KOPT-K1 (cell line): ENCODE data around the gene ANKRD40.

Experiments
- H3K27ac ChIP-seq: fragments of 200-600 bp; sonication (generic); 2 replicates; pipeline ENCODE4 v1.5.1; 2016; ENCODE audit warnings: antibody characterized with exemption, mild to moderate bottlenecking, low read depth, low read length; ENCODE audit not compliant: poor library complexity, severe bottlenecking
- H3K36me3 ChIP-seq: fragments of 200-600 bp; sonication (generic); 2 replicates; pipeline ENCODE4 v1.5.1; 2017; ENCODE audit warnings: antibody characterized with exemption, mild to moderate bottlenecking, low read length, moderate library complexity; ENCODE audit not compliant: insufficient read depth
- H3K9me3 ChIP-seq: fragments of 200-600 bp; sonication (generic); 2 replicates; pipeline ENCODE4 v1.5.1; 2017; ENCODE audit warnings: antibody characterized with exemption, low read length, mild to moderate bottlenecking; ENCODE audit not compliant: insufficient read depth, poor library complexity, severe bottlenecking

ANKRD40 gene

GRCh38 chr17:50672831-50673551 is 34.7 kb downstream of the ANKRD40 start:
- no peak overlapping the region for H3K27ac ChIP-seq
- H3K9me3 ChIP-seq, result no peaks in the 10 kb centered on the region
- no peaks in the 10 kb centered on the region for H3K36me3 ChIP-seq

- Histone ChIP-seq H3K27ac (no peak overlapping the region), H3K9me3 (no peaks in the 10 kb centered on the region), H3K36me3 (no peaks in the 10 kb centered on the region)
These were observed 35.6 kb downstream of the ANKRD40 start for GRCh38 chr17:50672071-50672470.

DNA sequence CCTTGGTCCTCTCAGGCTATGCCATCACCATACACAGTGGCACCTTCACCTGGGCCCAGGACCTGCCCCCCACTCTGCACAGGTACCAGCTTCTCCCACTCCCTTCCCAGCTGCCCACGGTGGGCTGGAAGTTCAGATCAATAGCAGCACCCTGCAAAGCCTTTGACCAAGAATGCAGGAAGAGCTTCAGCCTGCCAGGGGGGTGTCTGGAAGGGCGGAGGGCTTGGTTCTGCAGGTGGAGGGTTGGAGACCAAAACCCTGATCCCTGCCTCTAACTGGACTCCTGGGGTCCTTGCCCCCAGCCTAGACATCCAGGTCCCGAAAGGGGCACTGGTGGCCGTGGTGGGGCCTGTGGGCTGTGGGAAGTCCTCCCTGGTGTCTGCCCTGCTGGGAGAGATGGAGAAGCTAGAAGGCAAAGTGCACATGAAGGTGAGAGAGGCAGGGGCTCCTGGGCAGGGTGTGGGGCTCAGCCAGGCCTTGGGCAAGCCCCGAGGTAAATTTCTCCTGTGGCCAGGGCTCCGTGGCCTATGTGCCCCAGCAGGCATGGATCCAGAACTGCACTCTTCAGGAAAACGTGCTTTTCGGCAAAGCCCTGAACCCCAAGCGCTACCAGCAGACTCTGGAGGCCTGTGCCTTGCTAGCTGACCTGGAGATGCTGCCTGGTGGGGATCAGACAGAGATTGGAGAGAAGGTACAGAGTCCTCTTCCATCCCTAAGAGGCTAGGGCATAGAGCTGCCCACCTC is 38.7 kb downstream of the ANKRD40 start:
- Histone ChIP-seq H3K27ac (no peak overlapping the region), H3K9me3 (no peaks in the 10 kb centered on the region), H3K36me3 (no peaks in the 10 kb centered on the region)

DNA sequence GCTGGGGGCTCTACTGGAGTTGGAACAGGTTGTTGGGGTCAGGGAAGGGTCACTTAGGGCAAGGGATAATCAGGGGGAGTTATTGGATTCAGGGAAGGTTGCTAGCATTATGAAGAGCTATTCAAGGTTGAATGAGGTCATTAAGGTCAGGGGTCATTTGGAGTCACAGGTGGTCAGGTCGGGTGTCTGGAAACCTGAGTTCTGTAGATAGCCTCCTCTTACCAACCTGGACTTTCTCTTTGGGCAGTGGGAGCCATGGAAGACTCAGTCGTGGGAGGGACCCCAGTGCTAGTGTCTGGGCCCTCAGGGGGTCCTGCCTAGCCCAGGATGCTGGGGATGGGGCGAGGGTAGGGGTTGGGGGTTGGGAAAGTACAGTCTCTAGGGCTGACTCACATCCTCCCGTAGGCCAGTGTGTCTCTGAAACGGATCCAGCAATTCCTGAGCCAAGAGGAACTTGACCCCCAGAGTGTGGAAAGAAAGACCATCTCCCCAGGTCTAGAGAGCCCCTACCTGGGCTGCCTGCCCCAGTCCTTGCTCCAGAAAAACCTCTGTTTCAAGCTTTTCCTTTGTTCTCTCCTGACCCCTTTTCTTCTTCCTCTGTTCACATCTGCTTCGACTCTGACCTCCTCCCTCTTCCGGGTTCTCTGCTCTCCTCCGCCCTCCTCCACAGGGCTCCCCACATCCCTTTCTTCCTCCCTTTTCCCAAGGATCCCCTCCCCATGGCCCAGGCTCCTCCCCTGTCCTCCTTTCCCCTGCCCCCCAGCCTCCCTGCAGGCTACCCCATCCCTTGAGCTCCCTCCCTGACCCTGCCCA is 39.5 kb downstream of the ANKRD40 start:
- H3K27ac ChIP-seq, result no peak overlapping the region
- H3K36me3 ChIP-seq, result no peaks in the 10 kb centered on the region
- H3K9me3 ChIP-seq, result no peaks in the 10 kb centered on the region

DNA sequence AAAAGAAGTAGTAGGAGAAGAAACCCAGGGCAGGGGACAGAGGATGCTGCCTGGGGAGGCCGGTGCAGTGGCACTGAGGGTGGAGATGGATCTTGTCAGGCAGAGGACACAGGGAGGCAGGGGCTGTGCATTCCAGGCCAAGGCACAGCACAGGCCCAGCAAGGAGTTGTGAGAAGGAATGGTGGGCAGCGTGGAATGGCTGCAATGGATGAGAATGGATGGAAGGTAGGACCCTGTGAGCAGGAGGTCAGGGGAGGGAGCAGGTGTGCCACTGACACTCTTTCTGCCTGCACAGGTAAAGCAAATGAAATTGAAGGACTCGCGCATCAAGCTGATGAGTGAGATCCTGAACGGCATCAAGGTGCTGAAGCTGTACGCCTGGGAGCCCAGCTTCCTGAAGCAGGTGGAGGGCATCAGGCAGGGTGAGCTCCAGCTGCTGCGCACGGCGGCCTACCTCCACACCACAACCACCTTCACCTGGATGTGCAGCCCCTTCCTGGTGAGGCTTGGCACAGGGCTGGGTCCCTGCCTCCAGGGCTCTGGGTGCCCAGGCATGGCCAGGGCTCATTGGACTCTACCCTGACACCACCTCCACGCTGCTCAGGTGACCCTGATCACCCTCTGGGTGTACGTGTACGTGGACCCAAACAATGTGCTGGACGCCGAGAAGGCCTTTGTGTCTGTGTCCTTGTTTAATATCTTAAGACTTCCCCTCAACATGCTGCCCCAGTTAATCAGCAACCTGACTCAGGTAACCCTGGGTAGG is 40.3 kb downstream of the ANKRD40 start:
- Histone ChIP-seq H3K9me3 (no peaks in the 10 kb centered on the region), H3K27ac (no peak overlapping the region), H3K36me3 (no peaks in the 10 kb centered on the region)

DNA sequence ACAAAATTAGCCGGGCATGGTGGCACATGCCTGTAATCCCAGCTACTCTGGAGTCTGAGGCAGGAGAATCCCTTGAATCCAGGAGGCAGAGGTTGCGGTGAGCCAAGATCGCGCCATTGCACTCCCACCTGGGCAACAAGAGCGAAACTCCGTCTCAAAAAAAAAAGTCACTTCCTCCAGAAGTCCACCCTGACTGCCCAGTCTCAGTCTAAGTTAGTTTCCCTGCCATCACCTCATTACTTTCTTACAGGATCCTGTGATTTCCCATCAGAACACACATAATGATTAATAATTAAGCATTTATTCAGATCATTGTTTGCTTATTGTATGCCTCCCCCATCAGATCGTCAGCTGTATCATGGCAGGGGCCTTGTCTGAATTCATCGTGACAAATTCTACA is 41.4 kb downstream of the ANKRD40 start:
- Histone ChIP-seq H3K27ac (no peak overlapping the region), H3K36me3 (no peaks in the 10 kb centered on the region), H3K9me3 (no peaks in the 10 kb centered on the region)

- H3K27ac ChIP-seq, result no peak overlapping the region
- no peaks in the 10 kb centered on the region for H3K9me3 ChIP-seq
- H3K36me3 ChIP-seq, result no peaks in the 10 kb centered on the region
These were observed 41.9 kb downstream of the ANKRD40 start for GRCh38 chr17:50665838-50666237.

DNA sequence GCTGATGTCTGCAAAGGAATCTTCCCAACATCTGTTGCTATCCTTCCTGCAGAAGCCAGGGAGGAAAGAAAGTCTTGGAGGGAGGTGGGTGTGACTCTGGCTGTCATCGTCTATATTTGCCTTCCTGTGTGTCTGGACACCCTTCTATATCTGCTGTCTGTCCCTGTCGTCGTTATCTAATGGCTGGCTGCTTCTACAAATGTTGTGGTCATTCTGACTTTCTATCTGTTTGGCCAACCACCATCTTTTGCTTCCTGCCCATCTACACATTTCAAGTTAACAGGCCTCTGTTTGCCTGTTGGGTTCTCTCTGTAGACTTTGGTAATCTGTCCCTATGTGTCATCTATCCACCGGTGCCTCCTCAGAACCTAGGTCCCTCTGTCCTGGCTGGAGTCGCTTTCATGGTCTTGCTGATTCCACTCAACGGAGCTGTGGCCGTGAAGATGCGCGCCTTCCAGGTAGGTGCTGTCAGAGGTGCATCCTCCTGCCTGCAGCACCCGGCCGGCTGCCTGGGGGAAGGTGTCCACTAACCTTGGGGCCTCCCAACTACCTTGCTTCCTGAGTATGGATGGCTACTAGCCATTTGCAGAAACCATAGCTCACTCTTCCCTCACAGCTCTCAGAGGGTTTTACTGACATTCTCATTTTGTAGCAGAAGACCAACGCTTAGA is 42.8 kb downstream of the ANKRD40 start:
- H3K27ac ChIP-seq, result no peak overlapping the region
- H3K9me3 ChIP-seq, result no peaks in the 10 kb centered on the region
- no peaks in the 10 kb centered on the region for H3K36me3 ChIP-seq

DNA sequence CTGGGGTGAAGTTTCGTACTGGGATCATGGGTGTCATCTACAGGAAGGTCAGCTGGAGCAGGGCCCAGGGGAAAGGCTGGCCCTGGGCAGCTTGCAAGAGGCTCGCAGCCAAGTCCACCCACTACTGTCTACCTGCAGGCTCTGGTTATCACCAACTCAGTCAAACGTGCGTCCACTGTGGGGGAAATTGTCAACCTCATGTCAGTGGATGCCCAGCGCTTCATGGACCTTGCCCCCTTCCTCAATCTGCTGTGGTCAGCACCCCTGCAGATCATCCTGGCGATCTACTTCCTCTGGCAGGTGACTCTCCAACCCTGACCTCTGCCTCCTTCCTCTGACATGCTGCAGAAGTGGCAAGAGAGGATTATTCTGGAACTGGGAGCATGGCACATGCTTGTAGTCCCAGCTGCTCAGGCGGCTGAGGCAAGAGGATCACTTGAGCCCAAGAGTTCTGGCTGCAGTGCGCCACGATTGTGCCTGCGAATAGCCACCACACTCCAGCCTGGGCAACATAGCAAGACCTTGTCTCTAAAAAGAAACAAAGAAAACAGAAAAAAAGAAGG is 43.8 kb downstream of the ANKRD40 start:
- Histone ChIP-seq H3K27ac (no peak overlapping the region), H3K9me3 (no peaks in the 10 kb centered on the region), H3K36me3 (no peaks in the 10 kb centered on the region)

GRCh38 chr17:50662632-50663225 is 45.0 kb downstream of the ANKRD40 start:
- Histone ChIP-seq H3K27ac (no peak overlapping the region), H3K36me3 (no peaks in the 10 kb centered on the region), H3K9me3 (no peaks in the 10 kb centered on the region)

DNA sequence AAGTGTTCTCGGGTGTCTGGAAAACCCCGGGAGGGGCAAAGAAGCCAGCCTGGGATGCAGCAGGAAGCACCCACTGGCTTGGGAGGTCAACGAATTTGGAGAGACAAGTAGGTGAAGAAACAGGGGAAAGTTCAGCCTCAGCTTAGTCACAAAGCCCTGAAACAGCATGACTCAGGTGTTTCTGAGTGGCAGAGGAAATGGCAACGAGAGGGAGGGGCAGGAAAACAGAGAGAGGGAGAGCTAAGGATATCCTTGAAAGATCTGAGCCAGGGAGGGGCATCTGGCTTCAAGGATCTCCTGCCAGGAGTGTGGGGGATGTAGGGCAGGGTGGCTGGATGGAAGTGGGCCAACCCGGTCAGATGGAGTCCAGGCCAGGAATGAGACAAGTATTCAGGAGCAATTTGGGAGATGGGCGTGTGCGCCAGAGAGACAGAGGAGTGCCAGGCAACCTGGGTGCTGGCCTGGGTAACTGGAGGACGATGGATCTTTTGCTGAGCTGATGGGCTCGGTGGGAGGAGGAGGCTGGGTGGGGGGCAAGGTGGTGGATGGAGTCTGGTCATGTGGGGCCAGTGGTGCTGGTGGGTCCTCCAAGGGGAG is 45.8 kb downstream of the ANKRD40 start:
- Histone ChIP-seq H3K27ac (peak overlapping the region; percentile 6), H3K9me3 (no peaks in the 10 kb centered on the region), H3K36me3 (no peaks in the 10 kb centered on the region)

DNA sequence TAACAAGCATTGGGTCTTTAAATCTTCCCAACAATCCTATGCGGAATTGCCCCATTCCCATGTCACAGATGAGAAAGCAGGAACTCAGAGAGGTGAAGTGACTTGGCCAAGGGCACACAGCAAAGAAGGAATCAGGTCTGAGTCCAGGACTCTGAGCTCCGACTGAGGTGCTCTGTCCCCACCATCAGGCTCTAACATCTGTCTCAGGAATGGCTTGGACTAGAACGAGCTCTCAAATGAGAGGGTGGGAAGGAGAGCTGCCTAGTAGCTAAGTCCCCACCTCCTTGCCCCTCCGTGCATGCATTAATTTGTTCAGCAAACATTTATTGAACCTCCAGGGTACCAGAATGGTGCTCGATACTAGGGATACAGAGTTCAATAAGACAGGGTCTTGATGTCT is 46.4 kb downstream of the ANKRD40 start:
- H3K9me3 ChIP-seq, result no peaks in the 10 kb centered on the region
- peak overlapping the region; percentile 6 for H3K27ac ChIP-seq

DNA sequence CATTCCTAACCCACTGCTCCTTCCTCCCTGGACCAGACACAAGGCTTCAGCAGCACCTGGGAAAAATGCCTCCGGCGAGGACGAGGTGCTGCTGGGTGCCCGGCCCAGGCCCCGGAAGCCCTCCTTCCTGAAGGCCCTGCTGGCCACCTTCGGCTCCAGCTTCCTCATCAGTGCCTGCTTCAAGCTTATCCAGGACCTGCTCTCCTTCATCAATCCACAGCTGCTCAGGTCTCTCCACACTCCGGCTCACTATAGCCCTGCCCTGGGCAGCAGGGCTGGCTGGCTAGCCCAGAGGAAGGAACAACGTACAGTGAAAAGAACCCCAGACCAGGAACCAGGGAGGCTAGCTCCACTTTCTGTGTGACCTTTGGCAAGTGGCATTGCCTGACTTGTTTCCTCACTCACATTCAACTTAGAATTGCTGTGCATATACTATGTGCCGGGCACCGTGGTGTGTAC is 46.8 kb downstream of the ANKRD40 start:
- Histone ChIP-seq H3K36me3 (no peaks in the 10 kb centered on the region), H3K9me3 (no peaks in the 10 kb centered on the region), H3K27ac (no peak overlapping the region)

More for the DNA sequence above, 46.4 kb downstream of the ANKRD40 start:
- no peaks in the 10 kb centered on the region for H3K36me3 ChIP-seq
